CD4-positive, alpha-beta T cell treated with Interferon alpha-2 for 1 hour (primary cell): ENCODE results near the gene LAMTOR3.

Experiments used
- DNase-seq, 2 donors: peaks; one replicate each; pipeline ENCODE4 v3.0.0-alpha.2; 2020 to 2022

LAMTOR3 gene

GRCh38 chr4:99828477-99828876 is 65.8 kb downstream of the LAMTOR3 start:
- DNase-seq = no peak
